Measurements from ENCODE around the gene MAP2K1. TPM values are rescaled to one million over a fixed set of nuclear protein-coding genes. Genes with fewer than 3 reads are reported as not detected.
"Not testable (repeated sequence)": the region's sequence is repeated elsewhere in the genome, so short reads cannot be mapped to it uniquely, and the experiment has no call there.

The MAP2K1 gene
- polyA plus RNA-seq, 3 donors: 48.8 to 55.7 (median 50.0) TPM

DNA sequence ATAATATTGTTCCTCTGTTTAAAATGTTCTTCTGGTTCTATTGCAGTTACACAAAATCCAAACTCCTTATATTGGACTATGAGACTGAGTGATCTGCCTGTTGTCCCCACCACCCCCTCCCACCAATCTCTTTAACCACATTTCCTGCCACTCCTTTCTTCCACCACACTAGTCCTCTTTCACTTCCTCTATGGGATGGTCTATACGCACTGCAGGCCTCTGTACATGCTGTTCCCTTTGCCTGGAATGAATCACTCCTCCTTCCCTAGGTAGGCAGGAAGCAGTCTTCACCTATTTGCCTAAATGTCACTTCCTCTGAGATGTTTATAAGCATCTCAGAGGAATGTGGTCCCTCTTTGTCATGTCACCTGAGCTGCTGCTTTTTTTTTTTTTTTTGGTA lies 4.0 kb downstream of the MAP2K1 start:
- DNase-seq (ENCODE audit: low read depth in 3 of 3, low spot score in 2 of 3): no peak

DNA sequence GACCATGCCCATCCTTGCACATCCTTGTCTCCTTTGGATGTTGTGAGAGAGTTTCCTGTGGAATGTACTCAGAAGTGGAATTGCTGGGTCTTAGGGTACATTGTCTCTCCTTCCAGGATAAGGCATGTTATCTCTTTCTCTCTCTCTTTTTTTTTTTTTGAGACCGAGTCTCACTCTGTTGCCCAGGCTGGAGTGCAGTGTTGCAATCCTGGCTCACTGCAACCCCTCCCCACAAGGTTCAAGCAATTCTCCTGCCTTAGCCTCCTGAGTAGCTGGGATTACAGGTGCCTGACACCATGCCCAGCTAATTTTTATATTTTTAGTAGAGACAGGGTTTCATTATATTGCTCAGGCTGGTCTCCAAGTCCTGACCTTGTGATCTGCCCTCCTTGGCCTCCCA lies 6.3 kb downstream of the MAP2K1 start:
- DNase-seq (ENCODE audit: low read depth in 3 of 3, low spot score in 2 of 3): not testable (repeated sequence)

DNA sequence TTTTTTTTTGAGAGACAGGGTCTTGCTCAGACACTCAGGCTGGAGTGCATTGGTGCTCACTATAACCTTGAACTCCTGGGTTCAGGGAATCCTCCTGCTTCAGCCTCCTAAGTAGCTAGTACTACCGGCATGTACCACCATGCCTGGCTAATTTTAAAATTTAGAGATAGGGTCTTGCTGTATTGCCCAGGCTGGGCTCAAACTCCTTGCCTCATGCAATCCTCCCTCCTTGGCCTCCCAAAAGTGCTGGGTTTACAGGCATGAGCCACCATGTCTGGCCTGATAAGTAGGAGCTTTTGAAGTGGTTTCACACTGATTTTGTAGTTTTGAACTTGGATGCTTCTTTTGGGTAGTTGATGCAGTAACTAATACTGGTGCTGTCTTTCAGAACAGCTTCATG lies 7.8 kb downstream of the MAP2K1 start:
- DNase-seq (ENCODE audit: low read depth in 3 of 3, low spot score in 2 of 3): no peak

DNA sequence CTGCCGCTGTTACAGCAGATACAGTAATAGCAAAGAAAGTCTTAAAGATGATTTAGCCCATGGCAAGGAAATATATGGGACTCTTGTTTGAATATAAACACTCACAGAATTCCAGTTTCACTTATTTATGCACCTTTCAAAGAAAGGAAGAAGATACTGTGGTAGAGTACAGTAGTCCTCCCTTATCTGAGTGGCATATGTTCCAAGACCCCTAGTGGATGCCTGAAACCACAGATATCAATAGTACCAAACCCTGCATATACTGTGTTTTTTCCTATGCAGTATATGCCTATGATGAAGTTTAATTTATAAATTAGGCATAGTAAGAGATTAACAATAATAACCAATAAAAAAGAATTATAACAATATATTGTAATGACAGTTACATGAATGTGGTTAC lies 8.2 kb downstream of the MAP2K1 start:
- no peak for DNase-seq (ENCODE audit: low read depth in 3 of 3, low spot score in 2 of 3)

DNA sequence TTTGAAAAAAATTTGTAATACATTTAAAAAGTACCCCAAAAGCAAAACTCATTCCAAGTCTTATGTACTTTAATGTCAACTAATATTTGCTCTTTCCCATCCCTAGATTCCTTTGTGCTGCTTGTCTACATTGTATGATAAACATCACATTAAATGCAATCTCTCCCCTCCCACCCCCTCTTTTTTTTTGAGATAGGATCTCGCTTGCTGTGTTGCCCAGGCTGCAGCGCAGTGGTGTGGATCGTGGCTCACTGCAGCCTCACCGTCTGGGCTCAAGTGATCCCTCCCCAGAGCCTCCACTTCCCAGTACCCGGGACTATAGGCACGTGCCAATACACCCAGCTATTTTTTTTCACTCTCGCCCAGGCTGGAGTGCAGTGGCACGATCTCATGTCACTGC lies 12.6 kb downstream of the MAP2K1 start:
- DNase-seq (ENCODE audit: low read depth in 3 of 3, low spot score in 2 of 3): no peak

DNA sequence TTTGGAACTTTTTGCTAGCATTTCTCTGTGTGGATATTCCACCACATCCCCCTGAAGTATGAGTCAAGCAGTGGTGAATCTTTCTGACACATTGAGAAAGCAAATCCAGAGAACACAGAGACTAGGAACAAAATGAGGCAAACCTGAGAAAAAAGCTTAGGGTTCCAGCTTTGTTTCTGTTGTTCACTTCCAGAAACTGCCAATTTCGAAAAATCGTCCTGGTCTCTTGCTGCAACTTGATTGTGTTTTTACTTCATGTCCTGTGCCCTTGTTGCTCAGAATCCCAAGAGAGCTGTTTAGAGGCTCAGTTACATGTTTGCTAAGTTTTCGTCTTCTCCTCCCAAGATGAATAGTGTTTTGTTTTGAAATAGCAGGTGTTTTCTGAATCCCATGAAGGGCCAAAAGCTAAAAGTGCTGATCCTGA lies 13.7 kb downstream of the MAP2K1 start:
- DNase-seq (ENCODE audit: low read depth in 3 of 3, low spot score in 2 of 3): no peak

DNA sequence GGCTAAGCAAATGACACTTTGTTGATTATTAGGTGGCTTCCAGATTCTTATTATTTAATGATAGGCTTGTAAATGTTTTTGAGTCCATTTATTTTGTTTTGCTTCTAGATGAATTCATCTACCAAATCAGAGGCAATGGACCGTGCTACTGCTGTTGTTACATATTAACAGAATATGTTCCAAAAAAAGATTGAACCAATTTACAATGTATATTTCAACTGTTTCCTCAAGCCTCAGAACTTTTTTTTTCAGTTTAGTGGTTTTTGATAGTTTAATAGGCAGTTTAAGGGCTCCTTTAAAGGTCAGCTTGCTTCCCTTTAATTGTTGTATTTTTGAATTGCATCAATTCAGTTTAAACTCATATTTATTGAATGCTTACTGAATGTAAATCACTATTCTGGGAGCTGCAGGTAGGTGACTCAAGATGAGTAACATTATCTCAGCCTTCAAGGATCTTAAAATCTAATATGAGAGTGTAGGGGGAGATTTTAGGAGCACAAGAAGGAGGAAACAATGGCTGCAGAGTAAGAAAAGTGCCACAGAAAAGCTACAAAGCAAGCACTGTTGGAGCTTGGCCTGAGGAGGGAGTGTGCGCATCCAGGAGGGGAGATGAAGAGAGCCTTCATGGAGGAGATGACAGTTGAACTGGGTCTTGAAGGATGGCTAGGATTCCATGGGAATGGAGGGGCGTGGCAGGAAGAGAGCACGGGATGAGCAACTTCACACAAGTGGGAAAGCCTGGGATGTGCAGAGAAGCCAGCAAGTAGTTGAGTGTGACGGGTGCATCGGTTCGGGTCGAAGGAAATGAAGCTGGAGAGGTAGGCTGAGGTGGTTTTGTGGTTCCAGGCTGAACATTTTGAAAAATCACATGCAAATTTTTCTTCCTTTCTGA lies 14.7 kb downstream of the MAP2K1 start:
- no peak for DNase-seq (ENCODE audit: low read depth in 3 of 3, low spot score in 2 of 3)

DNA sequence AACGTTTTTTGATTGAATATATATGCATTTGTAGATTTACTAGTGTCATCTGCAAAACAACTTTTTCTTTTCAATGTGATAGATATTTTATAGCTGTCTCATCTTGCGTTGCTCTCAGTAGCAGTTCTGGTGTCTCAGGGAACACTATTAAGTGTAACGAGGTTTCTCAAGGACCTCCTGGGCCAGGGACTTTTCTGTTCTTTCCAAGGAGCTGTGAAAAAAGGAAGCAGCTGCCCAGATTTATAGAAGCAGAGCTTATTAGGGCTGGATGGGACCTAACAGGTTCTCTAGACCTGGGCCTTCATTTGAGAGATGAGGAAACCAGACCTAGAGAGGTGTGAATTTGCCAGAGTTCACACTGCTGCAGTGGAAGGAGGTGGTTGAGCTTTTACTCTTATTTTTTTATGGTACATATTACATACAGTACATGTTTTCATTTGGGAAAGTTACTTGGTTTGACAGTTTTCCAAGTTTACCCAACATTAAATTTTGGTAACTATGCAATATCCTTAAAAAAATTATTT lies 16.1 kb downstream of the MAP2K1 start:
- no peak for DNase-seq (ENCODE audit: low read depth in 3 of 3, low spot score in 2 of 3)

DNA sequence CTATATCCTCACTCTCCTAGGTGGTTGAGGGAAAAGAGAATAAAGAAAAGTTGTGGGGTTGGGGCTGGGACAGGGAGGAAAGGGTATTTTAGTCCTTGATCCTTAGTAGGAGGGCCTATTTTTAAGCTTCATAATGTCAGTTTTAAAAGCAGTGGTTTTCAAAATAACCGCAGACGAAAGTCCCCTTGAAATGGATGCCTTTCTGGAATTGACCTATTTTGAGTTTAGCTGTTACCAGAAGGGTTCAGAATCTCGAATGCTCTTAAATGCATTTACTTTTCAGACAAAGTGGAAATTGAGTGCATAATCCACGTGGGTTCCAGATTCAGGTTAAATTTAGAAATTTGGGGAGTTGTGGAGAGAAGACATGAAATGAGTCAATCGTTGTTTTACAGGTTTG lies 16.6 kb downstream of the MAP2K1 start:
- DNase-seq (ENCODE audit: low read depth in 3 of 3, low spot score in 2 of 3): no peak

DNA sequence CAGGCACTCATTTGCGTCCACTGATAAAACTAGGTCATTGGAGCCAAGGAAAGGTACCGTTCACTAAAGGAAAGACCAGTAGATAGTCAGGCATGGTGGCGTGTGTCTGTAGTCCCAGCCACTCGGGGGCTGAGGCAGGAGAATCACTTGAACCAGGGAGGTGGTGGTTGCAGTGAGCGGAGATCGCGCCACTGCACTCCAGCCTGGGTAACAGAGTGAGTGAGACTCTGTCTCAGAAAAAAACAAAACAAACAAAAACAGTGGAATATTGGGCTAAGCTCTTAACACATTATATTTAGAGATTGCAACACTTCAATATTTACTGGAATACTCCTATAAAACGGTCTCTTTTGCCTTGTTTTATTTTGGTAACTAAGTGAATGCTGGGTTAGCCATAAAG lies 17.4 kb downstream of the MAP2K1 start:
- no peak for DNase-seq (ENCODE audit: low read depth in 3 of 3, low spot score in 2 of 3)

DNA sequence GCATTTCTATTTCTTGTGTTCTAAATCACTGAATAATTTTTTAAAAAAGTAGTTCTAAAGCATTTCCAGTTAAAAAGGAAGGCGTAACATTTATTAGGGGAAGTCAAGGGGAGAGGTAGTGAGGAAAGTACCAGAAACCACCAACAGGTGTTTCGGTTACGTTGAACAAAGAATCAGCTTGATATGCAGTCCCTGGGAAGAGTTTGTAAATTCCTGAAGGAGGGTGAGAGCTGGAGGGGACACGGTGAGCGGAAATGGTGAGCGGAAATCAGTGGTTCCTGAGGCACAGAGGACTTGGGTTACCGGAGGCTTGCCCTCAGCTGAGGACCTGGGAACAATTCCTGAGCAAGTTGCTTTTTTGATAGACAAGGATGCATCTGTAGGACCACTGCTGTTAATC lies 17.8 kb downstream of the MAP2K1 start:
- DNase-seq (ENCODE audit: low read depth in 3 of 3, low spot score in 2 of 3): peak in 1 of 3 donors; percentile 33

DNA sequence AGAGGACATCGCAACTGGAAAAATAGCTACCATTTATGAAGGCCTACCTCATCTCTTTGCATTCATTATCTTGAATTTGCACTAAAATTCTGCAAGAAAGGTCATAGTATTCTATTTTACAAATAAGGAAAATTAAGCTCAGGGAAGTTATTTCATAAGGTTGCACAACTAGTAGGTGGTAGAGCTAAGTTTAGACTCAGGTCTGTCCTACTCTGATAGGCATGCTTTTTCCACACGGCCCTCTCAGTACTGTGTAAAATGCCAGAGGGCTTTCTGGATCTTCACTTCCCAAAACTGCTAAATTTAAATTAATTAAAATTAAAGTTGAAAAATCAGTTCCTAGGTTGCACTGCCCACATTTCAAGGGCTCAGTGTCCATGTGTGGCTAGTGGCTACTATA lies 18.3 kb downstream of the MAP2K1 start:
- DNase-seq (ENCODE audit: low read depth in 3 of 3, low spot score in 2 of 3): no peak

DNA sequence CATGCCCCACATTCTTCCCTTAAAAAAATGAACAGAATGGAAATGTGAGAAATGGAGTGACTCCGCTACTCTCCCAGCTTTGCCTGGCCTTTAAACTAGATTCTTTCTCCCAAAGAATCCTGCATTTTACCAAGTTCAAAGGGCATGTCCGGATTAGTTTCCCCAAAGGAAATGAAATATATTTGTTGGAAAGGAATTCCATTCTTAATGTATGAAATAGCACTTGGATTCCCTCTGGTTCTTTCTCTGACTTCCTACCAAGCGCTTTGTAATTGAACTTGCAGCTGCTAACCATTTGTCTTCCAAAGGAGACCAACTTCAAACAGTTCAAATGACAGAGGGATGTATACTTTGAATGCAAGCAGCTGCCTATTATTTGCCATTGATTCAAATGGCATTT lies 18.9 kb downstream of the MAP2K1 start:
- peak in 1 of 3 donors; percentile 60 for DNase-seq (ENCODE audit: low read depth in 3 of 3, low spot score in 2 of 3)

DNA sequence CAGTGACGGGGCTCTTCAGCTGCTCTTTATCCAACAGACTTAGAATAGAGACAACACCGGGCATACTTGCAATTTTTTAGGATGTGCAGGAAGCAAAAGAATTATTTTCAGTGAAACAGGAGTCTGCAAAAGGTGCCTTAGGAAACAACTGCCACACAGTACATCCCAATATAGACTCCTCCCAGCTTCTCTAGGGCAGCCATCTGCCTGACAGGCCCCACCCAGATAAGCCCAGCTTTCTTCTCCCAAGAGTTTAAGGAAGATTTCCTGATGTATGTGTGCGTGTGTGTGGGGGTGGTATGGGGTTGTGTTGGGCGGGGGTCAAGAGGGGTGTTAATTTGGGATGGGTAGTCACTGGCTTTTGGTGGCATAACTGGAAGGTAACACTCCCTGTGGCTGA lies 21.5 kb downstream of the MAP2K1 start:
- no peak for DNase-seq (ENCODE audit: low read depth in 3 of 3, low spot score in 2 of 3)

DNA sequence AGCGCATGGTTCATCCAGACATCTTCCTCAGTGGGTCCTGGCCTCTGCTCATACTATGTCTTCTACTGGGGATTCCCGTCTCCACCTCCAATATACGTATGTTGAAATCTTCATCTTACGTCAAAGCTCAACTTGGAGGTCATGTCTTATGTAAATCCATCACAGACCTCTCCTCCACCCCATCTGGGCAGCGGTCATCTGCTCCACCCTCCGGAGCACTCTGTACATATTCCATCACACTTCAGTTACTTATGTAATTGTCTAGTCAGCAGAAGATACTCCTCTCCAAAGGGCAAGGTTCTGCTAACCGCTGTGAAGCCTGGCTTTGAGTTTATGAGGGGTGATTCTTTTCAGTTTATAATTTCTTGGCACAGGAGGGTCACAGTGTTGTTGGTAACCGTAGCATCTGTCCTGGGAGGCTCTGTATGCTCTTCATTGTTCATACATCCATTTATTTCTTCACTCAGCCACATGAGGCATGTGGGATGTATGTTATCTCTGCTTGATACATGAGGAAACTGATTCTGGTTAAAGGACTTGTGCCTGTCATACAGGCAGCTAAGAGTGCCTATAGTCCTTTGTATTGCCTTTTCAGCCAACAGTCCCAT lies 22.1 kb downstream of the MAP2K1 start:
- DNase-seq (ENCODE audit: low read depth in 3 of 3, low spot score in 2 of 3): no peak

DNA sequence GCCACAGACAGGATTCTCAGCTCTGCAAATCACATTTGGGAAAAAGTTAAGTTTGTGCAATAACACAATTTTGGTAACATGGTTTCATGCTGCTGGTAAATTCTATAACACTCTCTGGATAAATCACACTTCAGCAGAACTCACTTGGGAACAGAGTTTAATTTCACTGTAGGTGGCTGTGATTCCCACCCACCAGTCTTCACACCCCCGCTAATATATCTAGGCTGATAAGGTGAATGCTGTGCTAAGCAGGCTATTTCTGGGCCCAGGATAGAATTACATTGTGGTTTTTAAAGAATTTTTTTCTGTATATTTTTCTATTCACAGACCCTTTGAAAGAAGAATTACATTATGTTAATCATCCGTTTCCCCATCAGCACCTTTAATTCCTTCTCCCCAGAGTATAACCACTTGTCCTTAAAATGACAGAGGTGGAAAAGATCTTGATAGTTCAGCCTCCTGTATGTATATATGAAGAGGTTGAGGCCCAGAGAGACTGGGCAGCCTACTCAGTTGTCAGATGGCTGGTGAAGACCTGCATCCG lies 22.9 kb downstream of the MAP2K1 start:
- DNase-seq (ENCODE audit: low read depth in 3 of 3, low spot score in 2 of 3): no peak

DNA sequence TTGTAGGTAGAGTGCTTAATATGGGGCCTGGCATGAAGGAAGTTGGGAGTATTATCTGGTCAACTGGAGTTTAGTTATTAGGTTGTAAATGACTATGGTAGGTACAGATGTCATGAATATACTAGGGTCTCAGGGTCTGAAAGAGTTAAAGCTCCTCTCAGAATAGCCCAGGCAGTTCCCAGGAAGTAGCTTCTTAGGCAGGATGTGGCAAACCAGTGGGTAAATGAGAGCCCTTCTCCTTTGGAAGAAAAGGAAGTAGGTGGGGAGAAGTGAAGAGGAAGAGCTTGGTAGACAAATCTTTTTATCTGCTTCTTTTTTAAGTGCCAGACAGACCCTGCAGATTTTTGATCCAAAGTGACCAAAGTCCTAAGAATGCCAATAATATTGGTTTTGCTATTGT lies 24.5 kb downstream of the MAP2K1 start:
- no peak for DNase-seq (ENCODE audit: low read depth in 3 of 3, low spot score in 2 of 3)

DNA sequence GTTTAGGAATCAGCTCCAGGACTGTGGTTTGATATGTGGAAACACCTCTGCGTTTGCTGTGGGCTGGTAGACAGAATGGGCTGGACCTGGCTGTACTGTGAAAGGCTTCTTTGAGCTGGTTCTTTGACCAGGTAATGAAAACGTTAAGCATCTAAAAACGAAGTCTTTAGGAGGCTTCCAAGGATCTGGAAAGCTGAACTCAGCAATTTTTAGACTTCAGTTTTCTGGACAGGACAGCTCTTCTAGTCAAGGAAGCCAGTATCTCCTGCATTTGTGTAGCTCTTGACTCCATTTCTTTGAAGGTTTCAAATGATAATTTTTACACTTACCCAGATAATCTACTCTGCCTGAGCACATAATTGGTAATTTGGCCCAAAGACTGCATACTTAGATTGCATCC lies 25.5 kb downstream of the MAP2K1 start:
- no peak for DNase-seq (ENCODE audit: low read depth in 3 of 3, low spot score in 2 of 3)

DNA sequence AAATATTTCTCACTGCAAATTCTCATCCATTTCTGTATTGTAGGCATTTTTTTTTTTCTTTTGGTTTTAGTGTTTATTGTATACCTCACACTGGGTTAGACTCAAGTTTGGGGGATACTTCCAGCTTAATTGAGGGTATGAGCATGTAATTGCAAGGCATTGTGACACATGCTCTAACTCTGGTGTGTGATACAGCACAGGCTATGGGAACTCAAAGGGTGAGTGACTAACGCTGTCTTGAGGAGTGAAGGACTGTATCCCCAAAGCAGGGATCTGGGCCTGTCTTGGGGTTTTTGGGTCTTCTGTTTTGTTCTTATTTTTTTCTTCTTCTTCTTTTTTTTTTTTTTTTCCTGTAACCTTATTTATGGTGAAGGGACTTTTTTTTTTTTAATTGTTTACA lies 26.9 kb downstream of the MAP2K1 start:
- DNase-seq (ENCODE audit: low read depth in 3 of 3, low spot score in 2 of 3): no peak

DNA sequence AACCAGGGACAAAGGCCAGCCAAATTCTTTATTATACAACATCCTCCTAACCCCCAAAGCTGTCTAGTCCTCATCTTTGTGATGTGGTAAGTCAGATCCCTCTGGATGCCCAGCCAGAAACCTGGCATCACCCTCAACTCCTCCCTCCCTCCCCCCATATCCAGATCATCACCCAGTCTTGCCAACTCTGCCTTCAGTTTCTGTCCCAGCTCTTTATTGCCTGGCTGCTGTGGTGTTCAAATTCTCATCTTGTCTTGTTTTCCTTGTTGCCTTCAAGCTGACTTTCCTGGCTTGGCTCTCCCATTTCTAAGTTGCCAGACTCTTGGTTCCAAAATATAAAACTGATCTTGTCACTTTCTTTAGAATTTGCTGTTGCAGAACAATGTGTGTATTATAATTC lies 28.6 kb downstream of the MAP2K1 start:
- DNase-seq (ENCODE audit: low read depth in 3 of 3, low spot score in 2 of 3): no peak

DNA sequence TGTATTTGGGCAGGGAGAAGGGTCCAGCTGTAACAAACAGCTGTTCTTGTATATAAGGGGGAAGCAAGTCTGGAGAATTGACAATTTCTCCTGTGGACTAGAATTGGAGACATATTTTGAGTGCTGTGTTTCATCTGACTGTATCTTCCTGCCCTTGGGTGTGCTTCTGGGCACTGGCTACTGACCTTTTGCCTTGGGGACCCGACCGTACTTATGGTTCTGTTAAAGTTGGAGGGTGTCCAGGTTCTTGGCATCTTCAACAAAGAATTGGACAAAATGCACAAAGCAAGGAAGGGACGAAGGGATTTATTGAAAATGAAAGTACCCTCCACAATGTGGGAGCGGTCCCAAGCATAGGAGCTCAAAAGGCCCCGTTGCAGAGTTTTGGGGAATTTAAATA lies 31.0 kb downstream of the MAP2K1 start:
- DNase-seq (ENCODE audit: low read depth in 3 of 3, low spot score in 2 of 3): no peak

DNA sequence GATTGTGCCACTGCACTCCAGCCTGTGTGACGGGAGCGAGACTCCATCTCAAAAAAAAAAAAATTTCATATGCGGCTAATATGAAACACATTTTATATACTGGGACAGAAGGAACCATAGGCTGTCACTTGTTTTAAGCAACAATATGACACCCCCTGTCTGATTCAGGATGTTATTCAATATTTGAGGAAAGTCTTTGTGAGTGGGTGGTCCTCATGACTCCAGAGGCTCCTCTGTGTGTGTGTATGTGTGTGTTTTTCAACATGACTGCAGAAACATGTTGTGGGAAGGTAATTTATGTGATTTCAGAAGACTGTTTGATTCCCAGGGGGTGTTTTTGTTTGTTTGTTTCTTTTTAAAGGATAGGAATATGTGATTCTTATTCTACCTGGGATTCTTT lies 32.8 kb downstream of the MAP2K1 start:
- no peak for DNase-seq (ENCODE audit: low read depth in 3 of 3, low spot score in 2 of 3)

Measured in right renal cortex interstitium (tissue), 3 donors.